NCI-H524 treated with DMSO at 0.1 percent for 48 hours (cell line): ENCODE results near the gene CEP68.
"Not testable (repeated sequence)": the region's sequence is repeated elsewhere in the genome, so short reads cannot be mapped to it uniquely, and the experiment has no call there.

Source experiments
- DNase-seq: peaks from one replicate; lab custom pipeline; 2025; lab: John Stamatoyannopoulos, UW

The CEP68 gene

DNA sequence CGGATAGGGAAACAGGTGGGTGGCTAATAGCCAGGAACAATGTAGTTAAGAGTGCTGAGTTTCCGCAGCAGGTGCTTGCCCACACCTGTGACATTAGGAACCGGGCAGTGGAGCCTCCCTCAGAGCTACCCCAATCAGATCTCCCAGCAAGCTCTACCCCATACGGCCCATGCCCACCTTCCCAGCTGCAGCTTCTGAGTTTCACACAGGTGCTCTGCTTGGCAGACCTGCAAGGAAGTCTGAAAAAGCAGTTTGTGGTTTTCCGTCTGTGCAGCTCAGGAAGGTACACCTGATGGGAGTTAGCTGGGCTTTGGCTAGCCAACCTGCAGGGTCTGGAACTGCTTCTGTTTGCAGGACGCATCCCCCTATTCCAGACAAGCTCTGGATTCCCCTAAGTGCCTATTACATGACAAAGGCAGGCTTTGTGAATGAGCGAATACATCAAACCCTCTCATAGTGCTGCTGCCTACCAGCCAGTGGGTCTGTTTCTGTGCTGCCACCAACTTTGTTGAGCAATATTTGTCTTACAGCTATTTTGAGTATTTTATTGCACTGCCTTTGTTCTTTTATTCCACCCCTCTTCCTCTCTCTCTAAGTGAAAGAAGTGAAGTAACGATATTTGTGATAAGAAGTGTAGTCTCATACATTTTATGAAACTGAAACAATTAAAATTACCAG lies 24.7 kb upstream of the CEP68 start:
- no peak for DNase-seq

DNA sequence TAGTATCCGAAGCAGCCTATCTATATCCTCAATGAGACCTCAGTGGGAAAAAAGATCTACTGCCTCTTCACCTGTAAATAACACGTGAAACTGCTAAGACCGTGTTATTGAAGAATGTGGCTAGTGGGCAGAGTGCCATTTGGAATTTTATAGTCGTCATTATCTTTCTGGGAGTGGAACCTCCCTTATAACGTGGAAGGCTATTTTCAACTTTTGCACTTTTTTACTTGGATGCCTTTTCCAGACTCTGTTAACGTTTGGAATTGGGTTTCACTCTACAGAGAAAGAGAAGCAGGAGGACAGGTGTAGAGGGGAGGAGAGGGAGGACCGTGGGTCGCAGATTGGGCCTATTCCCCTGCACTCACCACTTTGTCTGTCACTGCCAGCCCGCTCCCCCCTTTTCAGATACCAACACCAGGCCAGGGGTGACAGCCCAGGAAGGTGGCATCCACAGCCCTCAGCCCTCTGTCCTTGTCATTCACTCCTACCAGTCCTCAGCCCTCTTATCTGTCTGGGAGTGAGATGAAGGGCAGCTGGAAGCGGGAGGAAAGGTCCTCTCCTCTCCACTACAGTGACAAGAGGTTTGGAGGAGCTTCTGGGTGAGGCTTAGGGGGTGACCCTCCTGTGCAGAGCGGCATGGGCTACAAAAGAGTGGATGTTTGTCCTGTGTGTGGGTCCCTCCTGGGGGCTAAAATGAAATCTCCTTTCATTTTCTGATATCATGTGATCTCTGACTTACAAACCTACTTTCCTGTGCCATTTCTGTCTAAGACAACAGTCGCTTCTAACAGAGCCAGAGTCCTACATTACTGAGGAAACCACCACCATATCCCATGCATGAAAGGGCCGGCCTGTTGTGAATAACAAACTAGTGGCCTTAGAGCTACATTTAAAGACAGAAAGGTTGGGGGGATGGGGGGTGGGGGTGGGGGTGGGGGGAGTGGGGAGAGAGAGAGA lies 23.9 kb upstream of the CEP68 start:
- no peak for DNase-seq

DNA sequence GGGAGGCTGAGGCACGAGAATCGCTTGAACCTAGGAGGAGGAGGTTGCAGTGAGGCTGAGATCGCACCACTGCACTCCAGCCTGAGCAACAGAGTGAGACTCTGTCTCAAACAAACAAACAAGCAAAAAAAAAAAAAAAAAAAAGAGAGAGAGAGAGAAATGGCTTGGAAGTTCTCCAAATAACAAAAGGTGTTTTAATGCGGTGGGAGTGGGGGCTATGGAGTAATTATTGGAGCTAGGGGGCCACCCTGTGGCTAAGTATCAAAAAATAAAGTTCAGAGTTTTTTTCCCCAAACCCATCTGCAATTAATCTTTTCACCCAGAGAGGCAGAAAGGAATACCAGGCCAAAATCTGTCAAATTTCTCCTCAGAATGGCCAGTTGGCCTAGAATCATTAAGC lies 23.0 kb upstream of the CEP68 start:
- no peak for DNase-seq

DNA sequence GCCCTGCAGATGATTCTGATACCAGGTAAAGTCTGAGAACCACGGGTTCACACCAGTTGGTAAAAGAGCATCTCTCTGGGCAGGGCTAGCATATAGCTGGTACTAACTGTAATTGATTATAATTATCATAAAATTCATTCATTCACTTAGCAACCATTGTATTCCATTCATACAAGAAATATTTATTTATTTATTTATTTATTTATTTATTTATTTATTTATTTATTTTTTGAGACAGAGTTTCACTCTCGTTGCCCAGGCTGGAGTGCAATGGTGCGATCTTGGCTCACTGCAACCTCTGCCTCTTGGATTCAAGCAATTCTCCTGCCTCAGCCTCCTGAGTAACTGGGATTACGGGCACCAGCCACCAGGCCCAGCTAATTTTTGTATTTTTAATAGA lies 22.5 kb upstream of the CEP68 start:
- DNase-seq: not testable (repeated sequence)

DNA sequence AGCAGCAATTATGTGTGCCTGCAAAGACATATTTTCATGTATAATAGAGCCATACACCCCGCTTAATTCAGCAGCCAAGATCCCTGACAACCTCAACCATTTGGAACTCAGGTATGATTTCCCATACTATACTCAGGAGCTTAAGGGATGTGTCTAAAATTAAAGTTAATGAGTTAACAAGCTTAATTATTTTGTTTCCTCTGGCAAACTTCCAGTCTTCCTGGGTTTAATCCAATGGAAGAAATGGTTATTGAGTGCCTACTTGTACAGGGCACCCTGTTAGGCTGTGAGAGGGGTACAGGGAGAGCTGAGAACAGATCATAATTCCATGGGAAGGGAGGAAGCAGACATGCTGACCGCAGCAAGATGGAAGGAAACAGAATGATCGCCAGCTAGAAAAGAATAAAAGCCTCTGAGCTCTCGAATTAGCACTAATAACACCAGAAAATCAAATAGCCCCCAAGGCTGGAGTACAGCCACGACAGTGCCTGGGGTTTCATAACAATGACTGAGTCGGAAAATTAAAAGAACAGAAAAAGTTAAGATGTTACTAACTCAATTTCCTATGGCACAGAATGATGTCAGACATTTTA lies 20.8 kb upstream of the CEP68 start:
- no peak for DNase-seq

DNA sequence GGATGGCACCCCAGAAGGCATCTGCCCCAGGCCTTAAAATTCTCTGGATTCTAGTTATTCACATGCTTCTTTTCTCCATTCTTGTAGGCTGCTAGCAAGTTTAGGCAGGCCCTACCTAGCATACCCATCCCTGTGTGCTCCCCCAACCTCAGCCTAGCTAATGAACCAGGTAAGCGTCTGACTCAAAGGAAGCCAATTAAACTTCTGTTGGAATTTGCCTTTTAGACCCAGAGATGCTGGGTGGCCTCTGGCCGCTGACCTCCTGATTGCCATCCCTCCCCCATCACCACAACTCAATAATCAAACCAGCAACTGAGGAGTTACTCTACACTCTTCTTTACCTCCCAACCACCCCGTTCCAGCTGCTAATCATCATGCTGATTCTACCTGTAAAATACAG lies 19.0 kb upstream of the CEP68 start:
- no peak for DNase-seq

DNA sequence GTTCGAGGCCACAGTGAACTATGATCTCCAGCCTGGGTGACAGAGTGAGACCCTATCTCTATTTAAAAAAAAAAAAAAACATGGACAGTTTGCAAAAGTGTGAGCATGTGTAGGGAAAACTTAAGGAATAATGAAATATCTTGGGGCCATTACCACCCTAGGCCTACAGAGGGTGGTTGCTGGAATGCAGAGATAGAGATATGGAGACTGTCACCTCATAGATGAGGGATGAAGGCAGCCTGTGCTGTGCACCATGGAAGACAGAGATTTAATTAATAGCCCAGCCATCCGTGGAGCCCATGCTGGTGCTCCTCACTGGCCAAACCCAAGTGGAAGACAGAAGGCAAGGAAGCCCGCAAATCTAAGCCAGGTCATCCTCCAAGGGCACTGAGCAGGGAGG lies 16.6 kb upstream of the CEP68 start:
- no peak for DNase-seq

DNA sequence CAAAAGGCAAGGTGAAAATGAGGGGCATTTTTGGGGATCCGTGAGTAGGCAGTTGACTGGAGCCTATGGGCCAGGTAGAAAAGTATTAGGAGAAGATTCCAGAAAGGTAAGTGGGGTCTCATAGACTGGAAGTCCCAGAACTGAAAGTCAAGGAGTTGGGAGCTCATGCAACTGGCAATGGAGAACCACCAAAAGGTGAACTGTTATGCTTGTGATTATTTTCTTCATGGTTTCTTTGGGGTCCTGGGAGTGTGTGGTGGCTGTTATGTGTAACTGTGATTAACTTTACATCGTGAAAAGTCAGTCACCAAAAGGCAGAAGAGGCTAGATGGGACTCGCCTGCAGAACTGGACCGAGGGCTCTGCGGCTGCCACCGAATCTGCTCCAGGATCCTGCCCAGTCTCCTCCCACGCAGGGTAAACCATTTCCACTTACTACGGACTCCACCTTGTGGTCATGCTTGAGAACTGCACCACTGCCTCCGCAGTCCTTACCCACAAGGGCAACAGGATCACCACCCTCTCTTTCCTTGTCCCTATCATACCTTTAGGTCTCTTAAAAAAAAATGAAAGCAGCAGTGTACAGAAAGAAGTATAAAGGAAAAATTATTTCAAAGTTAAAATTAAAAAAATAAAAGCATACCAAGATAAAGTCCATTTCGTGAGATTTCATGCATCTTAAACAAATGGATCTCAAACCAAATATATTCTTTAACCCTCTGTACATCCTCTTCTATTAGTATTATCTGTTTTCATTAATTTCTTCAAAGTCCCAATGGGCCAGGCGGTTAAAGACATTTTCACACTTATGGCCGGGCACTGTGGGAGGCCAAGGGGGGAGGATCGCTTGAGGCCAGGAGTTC lies 15.6 kb upstream of the CEP68 start:
- peak; percentile 41 for DNase-seq

DNA sequence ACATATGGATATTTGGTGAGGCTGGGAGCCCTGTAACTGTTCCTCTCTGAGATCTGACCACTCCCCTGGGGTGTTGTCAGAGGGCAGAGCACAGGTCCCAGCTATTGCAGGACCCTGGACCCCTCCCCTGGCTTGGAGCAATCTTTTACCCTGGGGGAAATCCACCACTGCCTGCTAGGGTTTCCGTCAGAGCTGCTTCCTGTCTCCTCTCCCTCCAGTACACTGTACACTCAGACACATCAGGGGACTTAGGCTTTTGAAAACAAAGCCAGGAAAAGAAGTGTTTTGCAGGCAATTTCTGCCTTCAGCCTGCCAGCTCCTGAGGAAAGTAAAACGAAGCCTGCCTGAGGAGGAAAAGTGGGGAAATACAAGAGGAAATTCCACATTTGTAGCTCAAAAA lies 13.2 kb upstream of the CEP68 start:
- DNase-seq: no peak

DNA sequence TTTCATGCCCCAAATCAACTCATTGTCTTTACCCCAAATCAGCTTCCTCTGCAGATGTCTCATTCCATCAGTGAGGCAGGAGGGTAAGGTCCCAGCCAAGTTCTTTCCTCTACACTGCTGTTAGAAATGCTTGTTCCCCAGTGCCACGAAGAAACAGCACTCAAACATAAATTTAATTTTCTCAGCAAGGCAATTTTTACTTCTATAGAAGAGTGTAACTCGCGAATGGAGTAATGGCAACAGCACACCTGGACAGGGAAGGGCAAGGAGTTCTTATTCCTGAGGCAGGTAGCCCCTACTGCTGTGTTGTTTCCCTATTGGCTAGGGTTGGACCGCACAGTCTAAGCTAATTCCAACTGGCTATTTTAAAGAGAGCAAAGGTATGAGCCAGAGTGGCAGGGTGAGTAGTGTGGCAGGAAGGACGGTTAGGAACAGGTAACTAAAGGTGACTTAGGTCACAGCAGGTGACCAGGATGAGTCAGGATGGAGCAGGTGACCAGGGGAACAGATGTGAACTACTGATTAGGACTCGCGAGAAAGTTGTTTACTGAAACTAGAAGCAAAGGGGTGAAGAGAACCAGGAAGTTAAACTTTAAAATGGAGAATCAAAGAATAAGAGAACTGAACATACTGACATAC lies 12.0 kb upstream of the CEP68 start:
- no peak for DNase-seq

DNA sequence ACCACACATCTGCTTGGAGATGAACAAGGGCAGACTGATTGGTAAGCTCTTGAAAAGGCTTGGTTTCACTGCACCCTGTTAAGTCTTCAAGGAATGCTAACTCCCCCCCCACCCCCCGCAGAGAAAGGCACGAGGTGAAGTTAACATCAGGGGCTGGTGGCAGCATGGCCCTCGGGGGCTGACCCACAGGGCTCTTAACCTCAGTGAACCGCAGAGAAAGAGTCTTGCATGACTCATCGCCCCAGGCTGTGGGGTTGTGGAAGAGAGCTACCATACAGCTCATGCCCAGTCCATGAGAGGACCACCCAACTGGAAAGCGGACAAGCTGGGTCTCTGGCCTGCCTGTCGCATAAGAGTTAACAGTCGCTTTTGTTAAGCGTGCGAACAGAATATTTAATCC lies 10.6 kb upstream of the CEP68 start:
- DNase-seq: no peak

DNA sequence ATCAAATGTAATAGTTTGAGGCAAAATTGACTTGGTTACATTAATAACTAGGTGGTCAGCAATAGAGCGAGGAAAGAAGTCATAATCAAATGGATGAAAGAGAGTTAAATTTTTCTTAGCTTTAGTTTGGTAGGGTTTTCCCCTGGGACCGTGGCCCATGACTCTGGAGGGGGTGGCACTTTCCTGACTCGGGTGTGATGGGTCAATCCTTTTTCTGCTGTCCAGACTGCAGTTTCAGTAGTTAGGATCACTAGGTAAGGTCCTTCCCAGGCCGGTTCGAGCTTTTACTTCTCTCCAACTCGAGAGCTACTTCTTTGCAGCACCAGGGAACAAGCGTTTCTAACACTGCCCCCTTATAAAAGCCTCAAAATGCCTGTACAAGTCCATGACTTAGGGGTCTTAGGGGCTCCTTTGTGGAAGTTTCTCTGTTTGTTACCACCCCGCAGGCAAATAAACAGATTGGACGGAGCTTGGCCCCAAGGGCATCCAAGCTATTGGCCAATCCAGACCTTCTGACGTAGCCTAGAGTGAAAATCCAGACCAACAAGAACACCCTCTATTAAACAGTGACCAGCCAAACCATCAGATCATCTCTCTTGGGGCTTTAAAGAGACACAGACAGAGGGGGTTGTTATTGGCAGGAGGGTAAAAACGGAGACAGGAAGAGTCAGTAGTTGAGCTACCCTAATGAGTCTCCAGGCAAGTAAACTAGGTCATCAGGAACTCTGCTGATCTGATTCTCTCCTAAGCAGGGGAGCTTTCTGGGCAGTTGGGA lies 9.4 kb upstream of the CEP68 start:
- DNase-seq: no peak

DNA sequence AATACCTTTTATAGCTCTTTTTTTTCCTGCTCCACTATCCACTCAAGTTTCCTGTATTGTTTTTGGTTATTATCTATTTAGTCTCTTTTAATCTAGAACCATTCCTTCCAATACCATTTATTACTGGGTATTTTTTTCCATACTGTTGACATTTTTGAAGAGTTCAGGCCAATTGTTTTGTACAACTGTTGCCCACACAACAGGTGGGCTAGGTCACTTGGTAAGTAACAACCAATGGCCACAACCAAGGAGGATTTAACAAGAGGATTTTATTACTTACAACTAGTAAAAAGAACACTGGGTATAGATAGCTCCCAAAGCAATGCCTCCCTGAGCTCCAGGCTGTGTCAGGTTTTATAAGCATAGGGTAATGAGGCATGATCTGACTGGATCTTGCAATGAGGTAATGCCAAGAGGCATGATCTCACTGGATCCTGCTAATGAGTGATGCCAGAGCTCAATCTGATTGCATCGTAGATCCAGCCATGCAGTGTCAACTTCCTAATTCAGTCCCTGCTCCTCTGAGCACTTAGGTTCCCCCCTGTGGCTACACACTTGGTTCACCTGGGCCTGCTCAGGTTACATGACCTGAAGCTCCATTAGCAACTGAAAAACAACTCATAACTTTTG lies 7.1 kb upstream of the CEP68 start:
- DNase-seq: no peak

DNA sequence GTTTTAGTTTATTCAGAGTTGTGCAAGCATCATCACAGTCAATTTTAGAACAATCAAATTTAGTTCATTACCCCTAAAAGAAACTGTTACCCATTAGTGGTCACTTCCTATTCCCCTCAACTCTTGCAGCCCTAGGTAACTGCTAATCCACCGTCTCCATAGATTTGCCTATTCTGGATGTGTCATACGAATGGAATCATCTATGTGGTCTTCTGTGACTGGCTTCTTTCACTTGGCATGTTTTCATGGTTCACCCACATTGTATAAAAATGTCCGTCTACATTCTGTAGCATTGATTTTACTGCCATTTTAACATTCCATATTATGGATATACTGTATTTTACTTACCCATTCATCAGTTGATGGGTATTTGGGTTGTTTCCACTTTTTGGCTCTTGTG lies 5.3 kb upstream of the CEP68 start:
- no peak for DNase-seq

DNA sequence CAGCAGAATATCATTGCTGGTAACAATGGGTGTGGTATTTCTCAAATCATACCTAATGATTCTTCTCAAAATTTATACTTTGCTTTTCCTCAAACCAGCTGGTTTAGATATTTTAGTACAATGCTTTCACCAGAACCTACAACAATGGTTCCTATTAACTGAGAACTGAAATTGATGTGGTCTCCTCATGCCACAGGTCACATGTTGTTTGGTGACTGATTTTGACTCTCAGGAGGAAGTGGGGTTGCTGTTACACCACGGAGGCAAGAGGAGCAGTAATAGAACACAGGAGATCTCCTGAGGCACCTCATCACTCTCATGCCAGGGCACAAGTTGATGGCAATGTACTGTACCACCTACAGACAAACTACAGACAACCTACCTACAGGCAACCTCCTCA lies 3.0 kb upstream of the CEP68 start:
- no peak for DNase-seq

DNA sequence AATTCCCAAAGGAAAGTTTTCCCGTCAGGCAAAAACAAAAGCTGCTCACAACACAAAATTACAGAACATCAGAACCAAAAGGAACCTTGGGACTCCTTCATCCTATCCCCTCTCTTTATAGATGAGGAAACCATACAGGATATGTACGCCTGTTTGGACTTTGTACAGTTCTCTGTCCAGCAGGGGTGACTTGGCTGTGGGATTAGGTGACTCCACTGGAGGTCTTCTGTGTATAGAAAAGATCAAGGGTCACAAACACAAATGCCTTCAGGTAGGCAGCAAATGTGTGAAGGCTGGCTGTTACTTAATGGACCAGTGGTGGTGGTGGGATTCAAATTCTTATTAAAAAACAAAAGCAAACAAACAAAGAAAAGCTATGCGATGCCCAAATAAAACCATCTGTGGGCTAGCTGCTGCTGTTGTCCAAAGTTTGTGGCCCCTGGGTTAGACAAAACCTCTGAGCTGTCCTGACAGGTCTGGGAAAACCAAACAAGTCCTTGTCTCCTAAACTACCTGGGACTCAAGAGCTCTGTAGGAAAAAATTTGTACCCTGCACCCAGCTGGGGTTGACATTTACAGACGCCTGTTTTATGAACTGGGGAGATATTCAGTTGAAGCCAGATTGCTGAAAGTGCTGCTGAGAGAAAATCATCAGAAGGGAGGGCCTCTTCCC lies 1.3 kb upstream of the CEP68 start:
- no peak for DNase-seq

DNA sequence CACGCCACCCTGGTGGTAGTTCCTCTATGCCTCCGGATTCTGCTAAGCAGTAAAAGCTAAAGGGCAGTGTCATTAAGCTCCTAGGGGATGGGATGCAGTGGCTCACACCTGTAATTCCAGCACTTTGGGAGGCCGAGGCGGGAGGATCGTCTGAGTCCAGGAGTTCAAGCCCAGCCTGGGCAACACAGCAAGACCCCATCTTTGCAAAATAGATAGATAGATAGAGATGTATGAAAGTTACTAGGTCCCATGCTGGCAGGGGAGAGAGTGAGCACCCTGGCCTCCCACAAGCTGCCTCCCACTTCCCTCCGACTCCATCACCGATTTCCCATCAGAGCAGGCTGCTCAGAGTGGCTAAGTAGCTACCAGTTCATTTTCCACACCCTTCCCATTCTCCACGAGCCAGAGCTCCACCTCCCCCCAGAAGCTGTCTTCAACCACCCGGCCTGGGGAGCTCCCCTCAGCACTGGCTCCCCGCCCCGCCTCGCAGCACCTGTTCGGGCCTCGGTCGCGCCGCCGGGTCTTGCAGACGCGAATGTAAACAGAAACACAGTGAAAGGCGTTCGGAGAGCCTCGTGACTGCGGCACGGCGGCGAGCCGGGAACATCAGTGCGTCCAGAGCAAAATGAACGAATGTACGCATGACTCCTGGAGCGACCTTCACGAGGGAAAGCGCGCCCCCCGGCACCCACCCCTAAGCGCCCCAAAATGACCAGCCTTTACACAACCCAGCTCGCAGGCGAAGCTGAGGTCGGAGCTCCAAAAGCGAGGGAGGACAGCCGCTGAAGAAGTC lies 598 bp upstream of the CEP68 start:
- no peak for DNase-seq

DNA sequence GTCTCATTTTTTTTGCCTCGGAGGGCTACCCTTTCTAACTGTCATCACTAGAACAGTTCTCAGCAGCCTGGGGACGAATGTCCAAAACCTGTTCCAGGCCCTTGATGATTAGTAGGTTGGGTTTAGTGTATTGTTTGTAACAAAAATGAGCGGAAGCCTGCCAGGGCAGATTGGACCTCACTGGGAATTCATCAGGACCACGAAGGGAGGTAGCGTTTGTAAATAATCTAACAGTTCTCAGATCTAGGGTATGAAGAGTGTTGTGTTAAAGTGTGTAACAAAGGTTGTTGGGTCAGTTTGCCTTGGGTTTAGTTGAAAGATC lies 799 bp downstream of the CEP68 start:
- no peak for DNase-seq

DNA sequence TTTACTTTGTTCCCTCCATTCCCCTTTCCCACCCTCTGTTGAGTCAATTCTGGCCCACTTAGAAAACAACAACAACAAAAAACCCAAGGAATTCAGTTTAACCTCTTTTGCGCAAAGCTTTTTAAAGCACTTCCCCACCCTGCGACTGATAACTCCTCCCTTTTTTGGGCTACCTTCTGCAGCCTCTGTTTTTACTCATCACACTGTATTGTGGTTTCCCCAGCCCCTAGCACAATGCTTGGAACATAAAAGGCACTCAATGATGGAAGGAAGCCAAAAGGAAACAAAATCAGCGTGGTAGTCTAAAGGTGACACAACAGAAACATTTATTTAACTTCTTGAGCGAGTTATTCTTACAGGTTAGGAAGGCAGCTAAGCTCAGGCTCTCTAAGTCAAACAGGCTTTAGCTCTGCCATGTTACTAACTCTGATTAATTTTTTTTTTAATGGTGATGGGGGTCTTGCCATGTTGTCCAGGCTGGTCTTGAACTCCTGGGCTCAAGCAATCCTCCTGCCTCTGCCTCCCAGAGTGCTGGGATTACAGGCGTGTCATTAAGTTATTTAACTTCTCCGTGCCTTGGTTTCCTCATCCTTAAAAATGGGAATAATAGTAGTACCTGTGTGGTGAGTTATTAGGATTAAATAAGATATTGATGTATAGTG lies 1.3 kb downstream of the CEP68 start:
- no peak for DNase-seq
